GM21367 (cell line): Measurements from ENCODE around the gene RBM20.
A peak's percentile ranks its signal among the peaks of the same experiment; 100 is the strongest.

Experiments
- ATAC-seq: cut with Tn5 transposase; IDR thresholded peaks from one replicate; pipeline ENCODE4 v1.9.1; 2021; ENCODE audit not compliant: unreplicated experiment

Gene RBM20

GRCh38 chr10:110825508-110825907, 181.4 kb downstream of the RBM20 start:
- ATAC-seq: no peak

DNA sequence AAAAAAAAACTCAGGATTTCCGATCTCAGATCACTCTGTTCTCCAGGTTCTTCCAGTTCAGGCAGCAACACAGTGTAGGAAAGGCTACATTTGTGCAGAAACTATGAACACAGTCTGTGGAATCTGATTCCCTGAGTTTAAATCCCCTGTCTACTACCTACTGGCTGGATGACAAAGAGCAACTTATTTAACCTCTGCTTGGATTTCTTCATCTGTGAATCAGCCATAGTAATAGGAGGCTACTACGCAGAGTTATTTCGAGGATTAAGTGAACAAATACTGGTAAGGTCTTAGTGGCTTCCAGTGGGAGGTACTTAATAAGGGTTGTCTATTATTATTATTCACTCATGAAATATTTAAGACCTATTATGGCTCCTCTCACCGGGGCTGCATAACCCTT, 183.3 kb downstream of the RBM20 start:
- no peak for ATAC-seq

DNA sequence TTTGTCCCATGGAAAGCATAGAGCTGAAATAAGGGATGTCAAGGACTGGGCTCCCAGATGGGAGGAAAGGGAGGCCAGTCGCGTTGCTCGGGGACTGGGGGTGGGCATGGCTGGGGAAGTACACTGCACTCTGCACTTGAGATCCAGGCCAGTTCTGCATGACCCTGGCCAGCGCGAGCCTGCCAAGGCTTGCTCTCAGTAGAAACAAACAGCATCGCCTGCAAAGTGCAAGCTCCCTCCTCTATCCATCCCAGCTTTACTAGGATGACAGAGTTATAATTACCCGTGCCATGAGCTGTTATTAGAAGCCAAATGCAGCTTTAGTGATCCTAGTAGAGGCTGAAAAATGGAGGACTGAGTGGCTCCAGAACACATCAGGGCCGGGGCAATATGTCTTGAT, 183.7 kb downstream of the RBM20 start:
- no peak for ATAC-seq

- no peak for ATAC-seq
Measured at GRCh38 chr10:110828525-110828924, 184.4 kb downstream of the RBM20 start.

DNA sequence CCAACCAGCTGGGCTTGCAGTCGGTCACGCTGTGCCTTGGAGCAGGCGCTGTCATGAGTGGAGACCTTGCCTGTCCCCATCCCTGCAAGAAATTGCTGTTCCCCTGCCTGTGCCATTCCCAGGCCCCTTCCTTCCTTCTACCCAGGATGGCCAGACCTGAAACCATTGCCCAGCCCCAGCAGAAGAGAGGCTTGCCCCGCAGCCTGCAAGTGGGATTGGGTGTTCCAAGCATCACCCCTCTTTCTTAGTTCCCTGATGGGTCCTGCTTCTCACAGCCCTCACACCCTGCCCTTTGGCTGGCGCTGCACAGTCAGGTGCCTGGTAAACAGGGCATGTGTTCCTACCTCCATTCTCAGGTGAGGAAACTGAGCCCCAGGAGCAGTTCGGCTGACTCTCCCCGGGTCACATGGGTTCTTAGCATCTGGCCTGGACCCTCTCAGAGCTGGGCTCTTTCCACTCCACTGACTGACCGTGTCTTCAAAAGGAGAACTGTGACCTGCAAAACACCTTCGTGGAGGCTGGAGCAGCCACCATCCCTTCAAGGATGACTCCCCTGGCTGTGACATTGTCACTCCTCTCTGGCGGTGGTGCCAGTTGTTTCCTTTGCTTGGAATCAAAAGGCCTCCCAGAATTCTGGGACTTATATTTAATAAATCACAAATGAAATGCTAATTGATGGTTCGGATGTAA, 185.7 kb downstream of the RBM20 start:
- no peak for ATAC-seq

- no peak for ATAC-seq
Measured at GRCh38 chr10:110833234-110833940, 189.3 kb downstream of the RBM20 start.

DNA sequence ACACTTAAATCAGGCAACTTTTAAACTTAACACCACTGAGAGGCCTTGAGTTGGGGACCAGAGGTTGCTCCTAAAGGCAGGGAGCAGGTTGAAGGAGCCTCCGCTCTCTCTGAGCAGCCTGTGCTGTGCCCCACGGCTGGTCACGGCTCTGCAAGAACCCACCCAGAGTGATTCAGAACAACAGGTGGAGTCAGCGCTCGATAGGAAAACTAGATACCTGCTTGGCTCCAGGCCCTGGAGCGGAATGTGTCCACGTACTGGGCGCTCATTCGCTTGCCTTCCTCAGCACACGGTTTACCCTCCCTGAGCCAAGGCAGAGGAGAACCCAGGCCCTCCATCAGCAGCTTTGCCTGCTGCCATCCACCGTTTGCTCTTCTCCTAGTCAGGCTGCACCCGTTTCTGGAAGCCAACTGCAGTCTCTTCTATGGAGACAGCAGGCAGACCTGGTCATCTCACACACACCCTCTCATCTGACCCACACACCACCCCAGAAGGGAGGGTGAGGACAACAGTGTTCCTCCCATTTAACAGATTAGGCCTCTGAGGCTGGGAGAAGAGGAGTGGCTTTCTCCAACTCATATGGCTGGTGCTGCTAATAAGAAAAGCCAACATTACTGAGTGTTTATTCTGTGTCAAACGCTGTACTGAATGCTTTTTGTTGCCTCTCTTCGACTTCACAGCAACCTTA, 189.9 kb downstream of the RBM20 start:
- no peak for ATAC-seq

- ATAC-seq: no peak
Measured at GRCh38 chr10:110834629-110835301, 190.6 kb downstream of the RBM20 start.

DNA sequence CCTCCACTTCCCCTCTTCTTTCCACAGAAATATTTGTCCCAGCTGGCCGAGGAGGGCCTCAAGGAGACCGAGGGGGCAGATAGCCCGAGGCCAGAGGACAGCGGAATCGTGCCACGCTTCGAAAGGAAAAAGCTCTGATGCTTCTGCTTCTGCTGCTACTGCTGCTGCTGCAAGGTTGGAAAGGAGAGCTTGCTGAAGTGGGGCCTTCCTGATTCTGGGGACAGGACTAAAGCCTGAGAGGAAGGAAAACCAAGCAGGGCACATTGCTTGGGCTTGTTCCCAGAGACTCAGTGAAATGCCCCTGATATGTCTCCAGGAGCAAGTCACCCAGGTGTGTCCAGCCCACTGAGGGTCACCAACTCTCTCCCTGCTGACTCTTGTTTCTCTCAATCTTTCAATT, 191.7 kb downstream of the RBM20 start:
- ATAC-seq: no peak

DNA sequence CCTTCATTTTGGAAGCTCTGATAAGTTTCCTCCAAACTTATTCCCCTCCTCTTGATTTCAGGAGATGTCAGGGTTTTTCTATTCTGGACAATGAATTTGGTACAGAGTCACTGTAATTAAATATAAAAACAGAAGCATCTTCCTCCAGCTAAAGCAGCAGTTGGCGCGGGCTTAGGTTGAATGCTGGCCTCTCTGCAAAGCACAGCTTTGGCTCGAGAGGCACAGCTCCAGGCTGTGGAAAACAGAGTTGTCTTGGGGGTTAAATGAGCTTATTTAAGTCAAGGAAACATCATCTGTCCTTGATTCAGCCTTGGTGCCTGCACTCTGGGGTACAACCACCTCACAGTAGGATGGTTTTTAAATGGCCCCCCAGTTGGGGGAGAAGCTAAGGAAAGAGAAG, 192.6 kb downstream of the RBM20 start:
- ATAC-seq: no peak

- no peak for ATAC-seq
Measured at GRCh38 chr10:110837418-110838171, 193.5 kb downstream of the RBM20 start.

GRCh38 chr10:110840225-110840922, 196.2 kb downstream of the RBM20 start:
- no peak for ATAC-seq

- no peak for ATAC-seq
Measured at GRCh38 chr10:110840923-110841428, 196.8 kb downstream of the RBM20 start.

DNA sequence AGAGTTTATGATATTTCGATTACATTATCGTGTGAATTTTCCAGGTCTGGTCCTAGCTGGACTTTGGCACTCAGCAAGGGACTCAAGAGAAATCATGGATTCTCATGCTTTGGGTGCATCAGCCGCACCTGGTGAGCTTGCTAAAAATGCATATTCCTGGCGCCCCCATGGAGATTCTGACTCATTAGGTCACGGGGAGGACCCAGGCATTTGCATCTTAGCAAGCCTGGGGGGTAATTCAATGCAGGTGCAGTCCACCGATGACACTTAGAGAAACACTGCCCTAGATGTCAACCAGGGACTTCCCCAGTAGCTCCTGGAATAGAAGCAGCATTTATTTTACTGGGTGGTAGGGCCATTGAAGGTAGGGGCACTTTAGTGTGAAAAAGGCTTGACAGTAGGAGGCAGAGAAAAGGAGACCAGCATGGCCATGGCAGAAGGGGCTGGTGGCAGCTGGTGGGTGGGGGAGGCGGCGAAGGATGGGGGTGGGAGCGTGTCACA, 197.7 kb downstream of the RBM20 start:
- peak; percentile 68 for ATAC-seq

- ATAC-seq: no peak
Measured at GRCh38 chr10:110842326-110842904, 198.3 kb downstream of the RBM20 start.

DNA sequence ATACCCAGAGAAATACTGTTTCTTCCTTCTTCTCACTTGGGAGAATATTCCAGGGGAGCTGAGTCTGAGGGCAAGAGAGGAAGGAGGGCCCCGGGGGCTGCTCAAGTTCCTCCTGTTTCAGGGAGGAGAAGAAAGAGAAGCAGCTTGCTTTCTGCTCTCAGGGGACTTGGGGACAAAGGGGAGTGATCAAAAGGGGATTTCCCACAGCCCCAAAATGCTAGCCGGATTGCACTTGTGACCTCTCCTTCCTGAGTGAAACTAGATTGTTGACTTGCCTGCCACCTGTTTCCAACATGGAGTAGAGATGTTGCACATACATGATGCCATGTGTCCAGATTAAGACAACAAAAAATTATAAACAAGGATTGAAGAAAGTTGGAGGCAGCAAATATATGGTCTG, 198.9 kb downstream of the RBM20 start:
- ATAC-seq: peak; percentile 72

GRCh38 chr10:110843796-110844616, 199.9 kb downstream of the RBM20 start:
- ATAC-seq: no peak

DNA sequence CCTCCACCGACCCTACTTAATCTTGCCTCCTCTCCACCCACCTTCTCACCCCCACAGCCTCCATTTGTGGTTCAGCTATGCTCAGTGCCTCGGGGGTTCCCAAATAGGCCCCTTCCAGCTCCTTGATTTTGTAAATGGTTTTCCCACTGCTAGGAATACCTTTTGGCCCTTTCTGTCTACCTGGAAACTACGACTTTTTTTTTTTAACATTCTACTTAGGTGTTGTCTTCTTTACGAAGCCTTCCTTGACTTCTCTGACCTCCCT, 200.4 kb downstream of the RBM20 start:
- no peak for ATAC-seq

DNA sequence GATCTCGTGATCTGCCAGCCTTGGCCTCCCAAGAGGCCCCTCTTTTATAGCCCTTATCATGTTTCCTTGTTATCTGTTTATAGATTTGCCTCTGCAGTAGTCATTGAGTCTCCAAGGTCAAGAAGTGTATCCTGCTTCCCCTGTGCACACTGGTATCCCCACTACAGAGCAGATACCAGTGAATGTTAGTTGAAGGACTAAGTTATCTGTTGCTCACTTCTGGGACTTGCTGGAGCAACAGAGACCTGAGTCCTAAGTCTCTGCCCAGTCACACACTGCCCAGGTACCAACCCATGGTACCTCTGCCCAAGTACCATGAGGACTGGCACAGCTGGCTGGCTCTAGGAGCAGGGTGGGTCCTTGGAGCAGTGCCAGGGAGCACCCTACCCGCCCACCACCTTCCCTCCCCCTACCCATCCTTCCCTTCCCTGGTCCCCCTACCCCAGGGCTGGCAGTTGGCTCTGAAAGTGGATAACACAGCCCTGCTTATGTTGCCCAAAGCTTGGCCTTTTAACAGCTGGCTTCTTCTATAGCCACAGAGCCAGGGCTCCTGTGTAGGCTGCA, 201.1 kb downstream of the RBM20 start:
- ATAC-seq: no peak
